ENCODE results near the gene ABCA9. TPM values are rescaled to one million over a fixed set of nuclear protein-coding genes. Genes with fewer than 3 reads are reported as not detected.
A peak's percentile ranks its signal among the peaks of the same experiment; 100 is the strongest.
"Not testable (repeated sequence)": the region's sequence is repeated elsewhere in the genome, so short reads cannot be mapped to it uniquely, and the experiment has no call there.

Gene ABCA9
- total RNA-seq, 2 donors from 2014 or later = 22.5 to 29.7 TPM

- ATAC-seq (peak; percentile 82 to 87), DNase-seq (peak; percentile 38)
- intact Hi-C loops (cut with DNase I) = no loop called here
These were observed 99.4 kb downstream of the ABCA9 start for GRCh38 chr17:68961214-68961882.

GRCh38 chr17:68959117-68959516 lies 101.6 kb downstream of the ABCA9 start:
- intact Hi-C loops (cut with DNase I); ATAC-seq; DNase-seq: not testable (repeated sequence)

GRCh38 chr17:68957944-68958343 lies 102.8 kb downstream of the ABCA9 start:
- DNase-seq (no peak), ATAC-seq (no peak)
- intact Hi-C loops (cut with DNase I) = no loop called here

GRCh38 chr17:68955181-68955841 lies 105.4 kb downstream of the ABCA9 start, which contains the start of gene ABCA8:
ABCA8 (minus strand) TSS chr17:68955392; CDS start chr17:68942034, 13,358 bp downstream.
- DNase-seq (peak; percentile 51), ATAC-seq (peak; percentile 88 to 92)

GRCh38 chr17:68954146-68954896 lies 106.4 kb downstream of the ABCA9 start:
- peak in 1 of 2 donors; percentile 39 for ATAC-seq
- intact Hi-C loops (cut with DNase I) = no loop called here
- no peak for DNase-seq

More at GRCh38 chr17:68955181-68955841, 105.4 kb downstream of the ABCA9 start, which contains the start of gene ABCA8:
- intact Hi-C loops (cut with DNase I) = no loop called here

- ATAC-seq (peak in 1 of 2 donors; percentile 14), DNase-seq (no peak)
- intact Hi-C loops (cut with DNase I) = no loop called here
These were observed 107.3 kb downstream of the ABCA9 start for GRCh38 chr17:68953340-68953997.

GRCh38 chr17:68950725-68951124 lies 110.0 kb downstream of the ABCA9 start:
- ATAC-seq = peak in 1 of 2 donors; percentile 71
- DNase-seq = no peak
- intact Hi-C loops (cut with DNase I) = no loop called here

GRCh38 chr17:68947868-68948267 lies 112.9 kb downstream of the ABCA9 start:
- intact Hi-C loops (cut with DNase I); ATAC-seq; DNase-seq: not testable (repeated sequence)

- ATAC-seq (no peak), DNase-seq (no peak)
- intact Hi-C loops (cut with DNase I) = no loop called here
These were observed 116.2 kb downstream of the ABCA9 start for GRCh38 chr17:68944435-68945035.

GRCh38 chr17:68943812-68944182 lies 116.9 kb downstream of the ABCA9 start:
- ATAC-seq; DNase-seq; intact Hi-C loops (cut with DNase I): not testable (repeated sequence)

GRCh38 chr17:68943123-68943811 lies 117.5 kb downstream of the ABCA9 start:
- intact Hi-C loops (cut with DNase I) = no loop called here
- ATAC-seq (no peak), DNase-seq (no peak)

GRCh38 chr17:68942389-68942788 lies 118.3 kb downstream of the ABCA9 start:
- intact Hi-C loops (cut with DNase I) = no loop called here
- DNase-seq = no peak
- no peak for ATAC-seq

- peak in 1 of 2 donors; percentile 24 for ATAC-seq
- intact Hi-C loops (cut with DNase I) = no loop called here
- DNase-seq = no peak
These were observed 119.0 kb downstream of the ABCA9 start for GRCh38 chr17:68941761-68942160.

GRCh38 chr17:68939195-68939594 lies 121.5 kb downstream of the ABCA9 start:
- ATAC-seq (no peak), DNase-seq (no peak)
- intact Hi-C loops (cut with DNase I) = no loop called here

- ATAC-seq (no peak), DNase-seq (no peak)
- intact Hi-C loops (cut with DNase I) = no loop called here
These were observed 122.7 kb downstream of the ABCA9 start for GRCh38 chr17:68937890-68938514.

- DNase-seq (no peak), ATAC-seq (no peak)
- intact Hi-C loops (cut with DNase I) = no loop called here
These were observed 133.2 kb downstream of the ABCA9 start for GRCh38 chr17:68927516-68927915.

- DNase-seq (no peak), ATAC-seq (no peak)
- intact Hi-C loops (cut with DNase I) = no loop called here
These were observed 135.7 kb downstream of the ABCA9 start for GRCh38 chr17:68924793-68925720.
